ENCODE results near the gene DGCR2.
"Not testable (repeated sequence)": the region's sequence is repeated elsewhere in the genome, so short reads cannot be mapped to it uniquely, and the experiment has no call there.

The DGCR2 gene

GRCh38 chr22:19002684-19003038 is 119.6 kb downstream of the DGCR2 start:
- no peak for DNase-seq (ENCODE audit: low read depth in 1 of 2, low spot score in 1 of 2)
- H3K4me3 ChIP-seq (replicated peaks; ENCODE audit: insufficient read depth, low read length), result no peak overlapping the region

GRCh38 chr22:19001204-19001603 is 121.0 kb downstream of the DGCR2 start:
- TF ChIP-seq SPI1 (IDR thresholded peaks at IDR 0.05; ENCODE audit: borderline replicate concordance, low read depth) (no peak), POLR2AphosphoS5 (IDR thresholded peaks at IDR 0.05; ENCODE audit: low read depth) (no peak)
- H3K4me3 ChIP-seq (replicated peaks; ENCODE audit: insufficient read depth, low read length), result no peak overlapping the region
- DNase-seq (ENCODE audit: low read depth in 1 of 2, low spot score in 1 of 2), result no peak
- H3K27ac ChIP-seq (replicated peaks), result no peak overlapping the region
- peaks cover 4% of the 10 kb centered on the region for H3K27me3 ChIP-seq (ENCODE audit: insufficient read depth, poor library complexity, severe bottlenecking)

More at GRCh38 chr22:19002684-19003038, 119.6 kb downstream of the DGCR2 start:
- Histone ChIP-seq H3K27ac (replicated peaks) (no peak overlapping the region), H3K27me3 (ENCODE audit: insufficient read depth, poor library complexity, severe bottlenecking) (peaks cover 4% of the 10 kb centered on the region)
- TF ChIP-seq REST (IDR thresholded peaks at IDR 0.05; ENCODE audit: insufficient replicate concordance, low read depth) (no peak), CTCF (IDR thresholded peaks at IDR 0.05; ENCODE audit: insufficient read depth, low read length) (no peak), POLR2AphosphoS5 (IDR thresholded peaks at IDR 0.05; ENCODE audit: low read depth) (no peak)

- not testable (repeated sequence) for H3K4me3 ChIP-seq (replicated peaks; ENCODE audit: insufficient read depth, low read length); H3K27me3 ChIP-seq (ENCODE audit: insufficient read depth, poor library complexity, severe bottlenecking); H3K27ac ChIP-seq (replicated peaks); DNase-seq (ENCODE audit: low read depth in 1 of 2, low spot score in 1 of 2)
Observed at GRCh38 chr22:19000106-19000505, 122.1 kb downstream of the DGCR2 start.

- no peak overlapping the region for H3K27ac ChIP-seq (replicated peaks)
- no peak overlapping the region for H3K4me3 ChIP-seq (replicated peaks; ENCODE audit: insufficient read depth, low read length)
- peaks cover 4% of the 10 kb centered on the region for H3K27me3 ChIP-seq (ENCODE audit: insufficient read depth, poor library complexity, severe bottlenecking)
- TF ChIP-seq POLR2AphosphoS5 (IDR thresholded peaks at IDR 0.05; ENCODE audit: low read depth), result no peak
- no peak for TF ChIP-seq REST (IDR thresholded peaks at IDR 0.05; ENCODE audit: insufficient replicate concordance, low read depth)
- no peak for TF ChIP-seq SPI1 (IDR thresholded peaks at IDR 0.05; ENCODE audit: borderline replicate concordance, low read depth)
- no peak for TF ChIP-seq GABPA (IDR thresholded peaks at IDR 0.05; ENCODE audit: low read depth)
- no peak for TF ChIP-seq CTCF (IDR thresholded peaks at IDR 0.05; ENCODE audit: insufficient read depth, low read length)
- DNase-seq (ENCODE audit: low read depth in 1 of 2, low spot score in 1 of 2), result no peak
Observed at GRCh38 chr22:18999416-18999815, 122.8 kb downstream of the DGCR2 start.

- no peak for DNase-seq (ENCODE audit: low read depth in 1 of 2, low spot score in 1 of 2)
- peaks cover 4% of the 10 kb centered on the region for H3K27me3 ChIP-seq (ENCODE audit: insufficient read depth, poor library complexity, severe bottlenecking)
- no peak overlapping the region for H3K27ac ChIP-seq (replicated peaks)
- H3K4me3 ChIP-seq (replicated peaks; ENCODE audit: insufficient read depth, low read length), result no peak overlapping the region
- TF ChIP-seq GABPA (IDR thresholded peaks at IDR 0.05; ENCODE audit: low read depth) (no peak), SPI1 (IDR thresholded peaks at IDR 0.05; ENCODE audit: borderline replicate concordance, low read depth) (no peak), POLR2AphosphoS5 (IDR thresholded peaks at IDR 0.05; ENCODE audit: low read depth) (no peak), CTCF (IDR thresholded peaks at IDR 0.05; ENCODE audit: insufficient read depth, low read length) (no peak), REST (IDR thresholded peaks at IDR 0.05; ENCODE audit: insufficient replicate concordance, low read depth) (no peak)
Observed at GRCh38 chr22:18999008-18999407, 123.2 kb downstream of the DGCR2 start.

Data from HL-60 (cell line).